BE2C (cell line): Measurements from ENCODE around the gene GPR35.
"Not testable (repeated sequence)": the region's sequence is repeated elsewhere in the genome, so short reads cannot be mapped to it uniquely, and the experiment has no call there.

Experiments used
- DNase-seq: peaks from one replicate; pipeline ENCODE4 v3.0.0-alpha.2; 2020
- H3K27me3 ChIP-seq: fragments of 250-450 bp; sonication (Bioruptor Pico); 2 replicates; pipeline ENCODE4 v1.5.1; 2020; ENCODE audit warnings: mild to moderate bottlenecking
- H3K36me3 ChIP-seq: fragments of 250-450 bp; sonication (Bioruptor Pico); 2 replicates; pipeline ENCODE4 v1.5.1; 2020; ENCODE audit warnings: mild to moderate bottlenecking
- H3K4me1 ChIP-seq: fragments of 250-450 bp; sonication (Bioruptor Pico); 2 replicates; pipeline ENCODE4 v1.5.1; 2020
- H3K4me3 ChIP-seq: 2 replicates; pipeline ENCODE4 v1.5.1; 2011; ENCODE audit warnings: low read depth, low read length
- H3K9me3 ChIP-seq: fragments of 250-450 bp; sonication (Bioruptor Pico); 2 replicates; pipeline ENCODE4 v1.5.1; 2020
- TF ChIP-seq, protein P1 (sequence below): IDR thresholded peaks from 2 replicates; pipeline ENCODE4 v1.5.1; 2012; ENCODE audit warnings: mild to moderate bottlenecking, low read depth, low read length

The GPR35 gene

DNA sequence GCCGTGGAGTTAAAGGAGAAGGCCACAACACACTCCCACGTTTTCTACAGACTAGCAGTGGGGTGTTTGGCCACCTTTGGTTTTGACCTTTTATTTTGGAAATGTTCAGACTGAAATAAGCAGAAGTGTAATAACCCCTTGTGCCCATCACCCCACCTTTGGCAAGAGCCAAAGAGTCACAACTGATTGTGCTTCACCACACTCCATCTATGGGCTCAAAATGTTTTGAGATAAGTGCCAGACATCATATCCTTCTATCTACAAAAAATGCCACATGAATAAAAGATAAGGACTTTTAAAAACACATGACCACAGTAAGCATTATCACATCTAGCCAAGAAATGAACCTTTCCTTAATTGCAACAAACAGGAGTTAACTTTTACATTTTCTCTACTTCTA, 9.9 kb upstream of the GPR35 start:
- Histone ChIP-seq H3K36me3 (no peaks in the 10 kb centered on the region), H3K4me1 (no peaks in the 10 kb centered on the region), H3K9me3 (no peaks in the 10 kb centered on the region), H3K4me3 (no peak overlapping the region), H3K27me3 (no peaks in the 10 kb centered on the region)
- no peak for DNase-seq
- TF ChIP-seq, protein P1, sequence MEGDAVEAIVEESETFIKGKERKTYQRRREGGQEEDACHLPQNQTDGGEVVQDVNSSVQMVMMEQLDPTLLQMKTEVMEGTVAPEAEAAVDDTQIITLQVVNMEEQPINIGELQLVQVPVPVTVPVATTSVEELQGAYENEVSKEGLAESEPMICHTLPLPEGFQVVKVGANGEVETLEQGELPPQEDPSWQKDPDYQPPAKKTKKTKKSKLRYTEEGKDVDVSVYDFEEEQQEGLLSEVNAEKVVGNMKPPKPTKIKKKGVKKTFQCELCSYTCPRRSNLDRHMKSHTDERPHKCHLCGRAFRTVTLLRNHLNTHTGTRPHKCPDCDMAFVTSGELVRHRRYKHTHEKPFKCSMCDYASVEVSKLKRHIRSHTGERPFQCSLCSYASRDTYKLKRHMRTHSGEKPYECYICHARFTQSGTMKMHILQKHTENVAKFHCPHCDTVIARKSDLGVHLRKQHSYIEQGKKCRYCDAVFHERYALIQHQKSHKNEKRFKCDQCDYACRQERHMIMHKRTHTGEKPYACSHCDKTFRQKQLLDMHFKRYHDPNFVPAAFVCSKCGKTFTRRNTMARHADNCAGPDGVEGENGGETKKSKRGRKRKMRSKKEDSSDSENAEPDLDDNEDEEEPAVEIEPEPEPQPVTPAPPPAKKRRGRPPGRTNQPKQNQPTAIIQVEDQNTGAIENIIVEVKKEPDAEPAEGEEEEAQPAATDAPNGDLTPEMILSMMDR: no peak

GRCh38 chr2:240615820-240616547, 9.3 kb upstream of the GPR35 start:
- no peaks in the 10 kb centered on the region for H3K9me3 ChIP-seq
- no peaks in the 10 kb centered on the region for H3K4me1 ChIP-seq
- peak; percentile 41 for DNase-seq
- no peak overlapping the region for H3K4me3 ChIP-seq
- H3K27me3 ChIP-seq: no peaks in the 10 kb centered on the region
- H3K36me3 ChIP-seq: no peaks in the 10 kb centered on the region
- TF ChIP-seq, protein P1: no peak

DNA sequence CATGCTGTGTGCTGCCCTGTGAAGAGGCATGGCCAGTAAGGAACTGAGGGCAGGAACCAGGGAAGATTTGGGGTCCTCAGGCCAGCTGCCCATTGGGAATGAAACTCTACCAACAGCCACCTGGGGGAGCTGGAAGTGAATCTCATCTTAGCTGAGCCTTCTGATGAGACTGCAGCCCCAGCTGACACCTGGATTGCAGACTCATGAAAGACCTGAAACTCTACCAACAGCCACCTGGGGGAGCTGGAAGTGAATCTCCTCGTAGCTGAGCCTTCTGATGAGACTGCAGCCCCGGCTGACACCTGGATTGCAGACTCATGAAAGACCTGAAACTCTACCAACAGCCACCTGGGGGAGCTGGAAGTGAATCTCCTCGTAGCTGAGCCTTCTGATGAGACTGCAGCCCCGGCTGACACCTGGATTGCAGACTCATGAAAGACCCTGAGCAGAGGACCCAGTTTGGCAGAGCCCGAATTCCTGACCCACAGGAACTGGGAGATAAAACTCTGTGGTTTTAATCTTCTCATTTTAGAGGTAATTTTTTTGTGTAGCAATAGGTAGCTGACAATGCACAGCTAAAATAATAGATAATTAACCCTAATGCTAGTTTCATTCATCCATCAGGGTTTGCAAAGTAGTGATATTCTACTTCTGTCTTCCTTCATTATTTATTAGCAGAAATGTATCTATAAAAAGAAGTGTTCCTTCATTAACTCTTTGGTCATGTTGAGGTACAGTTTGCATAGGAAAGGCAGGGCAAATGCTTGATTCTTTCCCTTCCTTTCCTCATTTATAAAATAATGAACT, 8.2 kb upstream of the GPR35 start:
- H3K27me3 ChIP-seq, H3K9me3 ChIP-seq, H3K4me3 ChIP-seq, H3K4me1 ChIP-seq, H3K36me3 ChIP-seq: not testable (repeated sequence)
- TF ChIP-seq, protein P1: 0 out of 2 replicates have a peak, but pooled peaks have one; percentile 3
- peak; percentile 3 for DNase-seq

DNA sequence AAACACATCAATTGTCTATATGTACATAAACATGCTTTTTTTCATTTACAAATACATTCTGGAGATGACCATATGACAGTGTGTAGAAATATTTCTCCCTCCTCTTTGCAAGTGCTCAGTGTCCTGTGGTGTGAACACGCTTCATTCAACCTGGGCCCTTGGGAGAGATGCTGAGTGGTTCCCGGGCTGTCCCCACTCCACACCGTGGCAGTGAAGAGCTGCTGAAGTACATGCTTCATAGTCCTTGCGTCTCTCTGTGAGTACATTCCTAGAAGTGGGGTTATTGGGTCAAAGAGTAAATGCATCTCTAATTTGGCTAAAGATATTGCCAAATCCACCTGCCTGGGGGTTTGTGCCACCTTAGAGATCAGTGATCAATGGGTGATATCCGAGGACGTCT, 6.5 kb upstream of the GPR35 start:
- TF ChIP-seq, protein P1: no peak
- Histone ChIP-seq H3K9me3 (no peaks in the 10 kb centered on the region), H3K27me3 (no peaks in the 10 kb centered on the region), H3K36me3 (no peaks in the 10 kb centered on the region), H3K4me1 (peaks cover 5% of the 10 kb centered on the region), H3K4me3 (no peak overlapping the region)
- peak; percentile 3 for DNase-seq

- Histone ChIP-seq H3K4me3 (no peak overlapping the region), H3K4me1 (peaks cover 5% of the 10 kb centered on the region), H3K9me3 (no peaks in the 10 kb centered on the region), H3K27me3 (no peaks in the 10 kb centered on the region), H3K36me3 (no peaks in the 10 kb centered on the region)
- peak; percentile 4 for DNase-seq
- TF ChIP-seq, protein P1: no peak
Observed at GRCh38 chr2:240619506-240620148, 5.7 kb upstream of the GPR35 start.
